Hematopoietic multipotent progenitor cell treated with erythropoietin and hydrocortisone succinate and interleukin-3 and kit ligand, for 8 days (in vitro differentiated cells): ENCODE measurements around the gene MAP6.
A peak's percentile ranks its signal among the peaks of the same experiment; 100 is the strongest.

Source experiments
- DNase-seq: peaks from one replicate; pipeline ENCODE4 v3.0.0-alpha.2; 2015

Gene MAP6

GRCh38 chr11:75565916-75566762 is 102.7 kb downstream of the MAP6 start:
- DNase-seq, result no peak

- DNase-seq, result no peak
Observed at GRCh38 chr11:75565221-75565814, 103.5 kb downstream of the MAP6 start.

GRCh38 chr11:75563978-75564552 is 104.8 kb downstream of the MAP6 start:
- no peak for DNase-seq

GRCh38 chr11:75563501-75563977 is 105.3 kb downstream of the MAP6 start:
- DNase-seq, result no peak

GRCh38 chr11:75562836-75563484 is 105.9 kb downstream of the MAP6 start:
- no peak for DNase-seq

GRCh38 chr11:75562048-75562835 is 106.6 kb downstream of the MAP6 start, which contains the start of gene SERPINH1:
Gene SERPINH1 (plus strand): TSS chr11:75562253. CDS start chr11:75566350, 4,097 bp downstream.
- peak; percentile 91 for DNase-seq

GRCh38 chr11:75561426-75562047 is 107.3 kb downstream of the MAP6 start:
- no peak for DNase-seq

GRCh38 chr11:75560644-75561043 is 108.2 kb downstream of the MAP6 start:
- DNase-seq, result no peak

- no peak for DNase-seq
Observed at GRCh38 chr11:75558939-75559843, 109.6 kb downstream of the MAP6 start.

GRCh38 chr11:75557666-75558494 is 111.0 kb downstream of the MAP6 start:
- no peak for DNase-seq

GRCh38 chr11:75556275-75556674 is 112.6 kb downstream of the MAP6 start:
- no peak for DNase-seq

GRCh38 chr11:75555079-75555811 is 113.6 kb downstream of the MAP6 start:
- DNase-seq, result no peak

GRCh38 chr11:75554258-75555022 is 114.4 kb downstream of the MAP6 start:
- DNase-seq, result no peak

- DNase-seq, result no peak
Observed at GRCh38 chr11:75553889-75554257, 115.0 kb downstream of the MAP6 start.

GRCh38 chr11:75553182-75553581 is 115.7 kb downstream of the MAP6 start:
- no peak for DNase-seq

GRCh38 chr11:75549370-75549958 is 119.4 kb downstream of the MAP6 start:
- no peak for DNase-seq

GRCh38 chr11:75548595-75549272 is 120.1 kb downstream of the MAP6 start:
- no peak for DNase-seq
